ENCODE data around the gene DZIP1.

The DZIP1 gene

GRCh38 chr13:95541308-95541707 is 103.2 kb downstream of the DZIP1 start:
- DNase-seq = no peak

- no peak for DNase-seq
These were observed 103.6 kb downstream of the DZIP1 start for GRCh38 chr13:95540888-95541287.

GRCh38 chr13:95536632-95537241 is 107.8 kb downstream of the DZIP1 start:
- DNase-seq = no peak

- no peak for DNase-seq
These were observed 109.3 kb downstream of the DZIP1 start for GRCh38 chr13:95535243-95535642.

- no peak for DNase-seq
These were observed 110.9 kb downstream of the DZIP1 start for GRCh38 chr13:95533545-95534160.

GRCh38 chr13:95530178-95530577 is 114.3 kb downstream of the DZIP1 start:
- no peak for DNase-seq
